Right lobe of liver (tissue), 4 donors: ENCODE data around the gene CDC7.

Source experiments
- CTCF ChIP-seq, 4 donors: fragments of 200-600 bp in 3 of 4; fragments of 450-650 bp in 1 of 4; IDR thresholded peaks; one replicate each; pipeline versions ENCODE4 v1.5.1 to v1.8.0; 2016 to 2022; ENCODE audit warnings: antibody characterized with exemption in 4 of 4, mild to moderate bottlenecking in 2 of 4
- POLR2A ChIP-seq: fragments of 450-650 bp; IDR thresholded peaks from one replicate; pipeline ENCODE4 v1.6.1; 2017; ENCODE audit warnings: antibody characterized with exemption, mild to moderate bottlenecking
- donor health status: DM: no; HTN: no; CAD: no.
- donor health status: DM: no; HTN: no; CAD: no.
- donor health status: DM: no; HTN: yes; CAD: no.

DNA sequence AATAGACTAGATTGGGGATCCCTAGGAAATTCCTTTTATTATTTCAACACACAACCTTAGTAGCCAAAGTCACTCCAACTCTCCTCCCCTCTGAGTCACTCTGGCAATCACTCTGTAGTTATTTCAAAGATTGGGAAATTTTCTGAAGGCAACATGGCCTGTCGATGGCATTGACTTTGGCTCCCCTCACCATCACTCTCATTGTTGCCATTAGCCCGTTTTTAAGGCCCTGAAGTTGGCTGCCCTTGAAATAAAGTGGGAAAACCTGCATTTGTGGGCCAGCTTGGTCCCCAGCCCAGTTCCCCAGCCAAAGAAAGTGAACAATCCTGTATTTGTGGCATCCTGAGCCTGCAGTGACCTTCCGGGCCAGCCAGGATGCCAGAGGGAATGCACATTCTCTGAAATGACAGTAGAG lies 52.5 kb downstream of the CDC7 start:
- TF ChIP-seq CTCF (IDR thresholded peaks at IDR 0.05) = no peak
- TF ChIP-seq POLR2A = no peak
